Glutamatergic neuron (in vitro differentiated cells): ENCODE data around the gene HRAS. TPM values are rescaled to one million over a fixed set of nuclear protein-coding genes. Genes with fewer than 3 reads are reported as not detected.
A peak's percentile ranks its signal among the peaks of the same experiment; 100 is the strongest.

Source experiments
- DNase-seq: peaks from one replicate; pipeline ENCODE4 v3.0.0; 2022
- H3K27ac Mint-ChIP-seq: one replicate; pipeline ENCODE4 v1.8.0; 2020; ENCODE audit warnings: mild to moderate bottlenecking, mixed read lengths, inconsistent platforms; ENCODE audit not compliant: unreplicated experiment
- H3K27me3 Mint-ChIP-seq: one replicate; pipeline ENCODE4 v1.8.0; 2020; ENCODE audit warnings: mild to moderate bottlenecking, moderate library complexity, mixed read lengths, inconsistent platforms; ENCODE audit not compliant: unreplicated experiment
- H3K36me3 Mint-ChIP-seq: one replicate; pipeline ENCODE4 v1.8.0; 2020; ENCODE audit warnings: mild to moderate bottlenecking, mixed read lengths, inconsistent platforms; ENCODE audit not compliant: unreplicated experiment
- H3K4me1 Mint-ChIP-seq: one replicate; pipeline ENCODE4 v1.8.0; 2020; ENCODE audit warnings: mild to moderate bottlenecking, low read depth, mixed read lengths, inconsistent platforms; ENCODE audit not compliant: unreplicated experiment
- H3K4me3 Mint-ChIP-seq: one replicate; pipeline ENCODE4 v1.8.0; 2020; ENCODE audit warnings: mild to moderate bottlenecking, mixed read lengths, inconsistent platforms; ENCODE audit not compliant: unreplicated experiment
- H3K9me3 Mint-ChIP-seq: one replicate; pipeline ENCODE4 v1.8.0; 2020; ENCODE audit warnings: mild to moderate bottlenecking, moderate library complexity, mixed read lengths, inconsistent platforms; ENCODE audit not compliant: unreplicated experiment
- long read RNA-seq: library from polyadenylated mRNA; unstranded; transcript quantifications from one replicate; pipeline ENCODE4 v2.0.0, GENCODE V29; 2020; ENCODE audit not compliant: unreplicated experiment
- total RNA-seq: library from RNA; stranded (reverse); fragmentation: NEBNext Ultra II Directional; extraction: Animal tissue kit (Norgen Biotek cat#: 25700); gene quantifications from one replicate; pipeline ENCODE4 v1.2.1, GENCODE V29; 2021; ENCODE audit not compliant: unreplicated experiment
- TF ChIP-seq, protein P1 (sequence below): fragments of 200-600 bp; sonication (generic); IDR thresholded peaks from one replicate; pipeline ENCODE4 v1.5.0; 2021; ENCODE audit not compliant: partially characterized antibody, unreplicated experiment

Gene HRAS
- 140 TPM for total RNA-seq
- long read RNA-seq, transcript HRAS-201 (6 exons, 894 nt), result major isoform, 27 of 32 reads
- long read RNA-seq, partial matches to known transcripts, result 0 of 32 reads
- long read RNA-seq, other reads (novel, unspliced or antisense), result 3 of 32 reads

DNA sequence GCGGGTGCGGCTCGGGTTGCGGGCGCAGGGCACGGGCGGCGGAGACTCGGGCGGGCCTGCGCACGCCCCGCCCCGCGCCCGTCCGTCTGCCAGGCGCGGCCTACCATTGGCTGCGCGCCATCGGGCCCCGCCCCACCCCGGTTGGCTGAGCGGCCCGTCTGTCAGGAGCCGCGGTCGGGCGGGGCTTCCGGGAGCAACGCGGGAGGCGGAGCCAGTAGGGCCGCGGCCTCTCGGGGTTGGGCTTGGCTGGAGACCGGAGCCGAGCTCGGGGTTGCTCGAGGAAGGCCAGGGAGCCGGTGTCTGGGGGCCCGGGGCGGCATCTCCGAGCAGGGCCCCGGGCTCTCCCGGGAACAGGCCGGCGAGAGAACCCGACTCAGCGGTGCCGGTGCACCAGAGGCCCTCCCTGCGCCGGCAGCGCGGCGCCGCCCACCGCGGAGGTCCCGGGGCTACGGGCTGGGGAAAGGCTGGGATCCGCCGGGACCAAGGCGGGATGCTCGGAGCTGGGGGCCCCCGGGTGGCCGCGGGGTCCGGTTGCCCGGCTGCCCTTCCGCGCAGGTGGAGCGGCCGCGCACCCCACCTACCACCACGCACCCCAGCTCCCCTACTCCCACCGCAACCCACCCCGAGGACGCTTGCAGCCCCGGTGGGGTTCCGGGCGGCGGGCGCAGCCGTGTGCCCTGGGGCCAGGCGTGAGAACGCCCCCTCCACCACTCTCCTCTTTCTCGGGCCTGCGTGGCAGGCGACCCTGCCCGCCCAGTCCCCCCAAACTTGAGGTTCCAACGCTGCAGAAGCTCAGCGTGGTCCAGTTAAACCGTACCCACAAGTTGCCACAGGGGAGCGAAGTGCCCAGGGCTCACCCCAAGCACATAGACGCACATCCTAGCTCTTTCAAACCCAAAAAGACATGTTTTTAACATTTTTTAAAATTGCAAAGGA lies at the start of gene HRAS:
Gene HRAS (minus strand): TSS at position 58 of the 936 bp plus-strand sequence.
- TF ChIP-seq, protein P1, sequence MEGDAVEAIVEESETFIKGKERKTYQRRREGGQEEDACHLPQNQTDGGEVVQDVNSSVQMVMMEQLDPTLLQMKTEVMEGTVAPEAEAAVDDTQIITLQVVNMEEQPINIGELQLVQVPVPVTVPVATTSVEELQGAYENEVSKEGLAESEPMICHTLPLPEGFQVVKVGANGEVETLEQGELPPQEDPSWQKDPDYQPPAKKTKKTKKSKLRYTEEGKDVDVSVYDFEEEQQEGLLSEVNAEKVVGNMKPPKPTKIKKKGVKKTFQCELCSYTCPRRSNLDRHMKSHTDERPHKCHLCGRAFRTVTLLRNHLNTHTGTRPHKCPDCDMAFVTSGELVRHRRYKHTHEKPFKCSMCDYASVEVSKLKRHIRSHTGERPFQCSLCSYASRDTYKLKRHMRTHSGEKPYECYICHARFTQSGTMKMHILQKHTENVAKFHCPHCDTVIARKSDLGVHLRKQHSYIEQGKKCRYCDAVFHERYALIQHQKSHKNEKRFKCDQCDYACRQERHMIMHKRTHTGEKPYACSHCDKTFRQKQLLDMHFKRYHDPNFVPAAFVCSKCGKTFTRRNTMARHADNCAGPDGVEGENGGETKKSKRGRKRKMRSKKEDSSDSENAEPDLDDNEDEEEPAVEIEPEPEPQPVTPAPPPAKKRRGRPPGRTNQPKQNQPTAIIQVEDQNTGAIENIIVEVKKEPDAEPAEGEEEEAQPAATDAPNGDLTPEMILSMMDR, result no peak
- H3K4me1 Mint-ChIP-seq, result no peaks in the 10 kb centered on the region
- no peaks in the 10 kb centered on the region for H3K36me3 Mint-ChIP-seq
- H3K4me3 Mint-ChIP-seq, result peak within 1 kb of the TSS; percentile 92
- peak within 1 kb of the TSS; percentile 83 for H3K27ac Mint-ChIP-seq
- DNase-seq, result peak; percentile 98
- H3K27me3 Mint-ChIP-seq, result peaks cover 4% of the 10 kb centered on the region
- peaks cover 5% of the 10 kb centered on the region for H3K9me3 Mint-ChIP-seq

DNA sequence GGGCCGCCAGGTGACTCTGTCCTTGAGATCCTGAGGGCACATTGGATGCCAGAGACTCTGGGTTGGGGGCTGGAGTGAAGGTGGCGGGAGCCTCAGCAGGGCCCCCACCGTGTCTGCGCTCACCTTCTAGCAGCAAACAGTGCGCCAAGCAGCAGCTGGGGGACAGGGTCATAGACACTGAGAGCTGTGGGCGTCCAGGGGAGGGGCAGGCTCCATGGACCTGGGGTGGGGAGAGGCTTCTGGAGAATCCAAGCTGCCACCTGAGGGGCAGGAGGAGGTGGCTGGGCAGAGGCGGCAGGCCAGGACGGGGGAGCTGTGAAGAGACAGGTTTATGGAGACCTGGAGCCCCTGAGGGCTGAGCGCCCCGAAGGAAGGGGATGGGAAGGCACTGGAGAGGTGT lies 48.9 kb upstream of the HRAS start:
- Mint-ChIP-seq H3K27ac (no peak overlapping the region), H3K4me1 (peaks cover 7% of the 10 kb centered on the region), H3K4me3 (no peak overlapping the region), H3K36me3 (no peaks in the 10 kb centered on the region), H3K27me3 (peaks cover 3% of the 10 kb centered on the region), H3K9me3 (peaks cover 1% of the 10 kb centered on the region)
- TF ChIP-seq, protein P1, result no peak
- no peak for DNase-seq

DNA sequence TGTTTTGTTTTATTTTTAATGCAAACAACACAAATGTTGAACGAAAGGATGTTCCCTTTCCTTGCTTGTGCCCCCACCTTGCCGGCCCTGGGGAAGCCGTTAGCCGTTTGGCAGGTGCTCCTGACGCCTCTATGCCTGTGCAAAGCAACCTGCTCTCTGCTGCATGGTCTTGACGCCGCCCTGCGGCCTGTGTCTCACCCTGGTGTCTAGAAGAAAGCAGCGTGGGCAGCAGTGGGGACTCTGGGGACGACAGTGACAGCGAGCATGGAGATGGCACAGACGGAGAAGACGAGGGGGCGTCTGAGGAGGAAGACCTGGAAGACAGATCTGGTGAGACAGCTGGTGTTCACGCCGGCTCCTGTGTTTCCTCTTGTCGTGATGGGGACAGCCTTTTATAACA lies 46.4 kb upstream of the HRAS start:
- Mint-ChIP-seq H3K36me3 (no peaks in the 10 kb centered on the region), H3K27ac (peak overlapping the region; percentile 28), H3K27me3 (peaks cover 6% of the 10 kb centered on the region), H3K4me3 (no peak overlapping the region), H3K9me3 (peaks cover 4% of the 10 kb centered on the region), H3K4me1 (peaks cover 15% of the 10 kb centered on the region)
- DNase-seq, result no peak
- TF ChIP-seq, protein P1, result no peak

DNA sequence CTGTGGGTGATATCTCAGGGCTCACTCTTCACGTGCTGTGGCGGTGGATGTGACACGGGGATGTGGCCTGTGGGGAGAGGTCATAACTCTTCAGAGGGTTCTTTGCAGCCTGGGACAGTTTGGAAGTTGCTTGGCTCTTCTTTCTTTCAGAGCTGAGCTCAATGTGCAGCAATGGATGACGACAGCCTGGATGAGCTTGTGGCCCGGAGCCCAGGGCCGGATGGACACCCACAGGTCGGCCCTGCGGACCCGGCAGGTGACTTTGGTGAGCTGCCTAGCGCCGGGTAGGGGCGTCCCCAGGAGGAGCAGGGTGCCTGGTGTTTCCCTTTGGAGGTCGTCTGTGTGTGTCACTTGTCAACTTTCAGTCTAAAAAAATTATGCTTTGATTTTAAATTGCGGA lies 46.0 kb upstream of the HRAS start:
- Mint-ChIP-seq H3K4me3 (peak overlapping the region; percentile 5), H3K4me1 (peaks cover 15% of the 10 kb centered on the region), H3K27ac (peak overlapping the region; percentile 65), H3K27me3 (peaks cover 6% of the 10 kb centered on the region), H3K36me3 (no peaks in the 10 kb centered on the region), H3K9me3 (peaks cover 4% of the 10 kb centered on the region)
- TF ChIP-seq, protein P1, result no peak
- no peak for DNase-seq
